NCI-H82 treated with DMSO at 0.1 percent for 48 hours (cell line): ENCODE measurements around the gene BUD31.
"Not testable (repeated sequence)": the region's sequence is repeated elsewhere in the genome, so short reads cannot be mapped to it uniquely, and the experiment has no call there.

Experiments used
- DNase-seq: peaks from one replicate; lab custom pipeline; 2025; ENCODE audit not compliant: unreplicated experiment; lab: John Stamatoyannopoulos, UW

BUD31 gene

GRCh38 chr7:99397297-99397983 lies 11.3 kb upstream of the BUD31 start:
- DNase-seq = no peak

- DNase-seq = no peak
Observed at GRCh38 chr7:99398891-99399445, 9.8 kb upstream of the BUD31 start.

DNA sequence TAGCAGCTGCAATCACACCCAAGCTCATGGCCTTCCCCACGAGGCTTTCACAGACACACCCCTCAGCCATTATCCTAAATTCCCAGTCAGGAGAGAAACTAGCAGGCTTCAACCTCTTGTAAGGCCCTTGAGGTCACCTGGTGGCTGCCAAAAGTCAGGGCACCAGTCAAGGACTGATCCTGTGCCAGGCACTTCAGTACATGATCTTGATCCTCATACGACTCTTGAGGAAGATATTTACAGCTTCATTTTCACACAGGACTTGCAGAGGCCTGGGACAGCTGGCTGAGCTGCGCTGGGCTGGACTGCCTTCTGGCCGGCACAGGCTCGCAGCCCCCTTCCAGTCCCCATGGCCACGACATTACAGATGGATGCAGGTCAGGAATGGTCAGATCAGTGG lies 9.2 kb upstream of the BUD31 start:
- DNase-seq = no peak

- no peak for DNase-seq
Observed at GRCh38 chr7:99402854-99403253, 5.9 kb upstream of the BUD31 start.

GRCh38 chr7:99403764-99404163 lies 5.0 kb upstream of the BUD31 start:
- no peak for DNase-seq

- no peak for DNase-seq
Observed at GRCh38 chr7:99404235-99404976, 4.4 kb upstream of the BUD31 start.

DNA sequence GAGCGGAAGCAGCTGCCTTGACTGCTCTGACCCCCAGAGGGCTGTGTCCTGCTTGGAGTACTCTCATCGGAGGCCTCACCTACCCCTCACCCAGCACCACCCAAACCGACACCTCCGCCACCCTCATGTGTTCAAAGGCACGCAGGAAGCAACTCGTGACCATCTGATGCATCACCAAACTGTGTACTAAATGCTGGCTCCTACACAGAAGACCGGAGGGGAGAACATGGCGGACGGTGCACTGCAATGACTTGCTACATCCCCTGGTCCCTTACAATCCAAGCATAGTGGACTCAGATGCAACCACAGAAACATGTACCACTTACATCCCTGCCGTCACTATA lies 3.8 kb upstream of the BUD31 start:
- no peak for DNase-seq

GRCh38 chr7:99406557-99406956 lies 2.2 kb upstream of the BUD31 start:
- no peak for DNase-seq

DNA sequence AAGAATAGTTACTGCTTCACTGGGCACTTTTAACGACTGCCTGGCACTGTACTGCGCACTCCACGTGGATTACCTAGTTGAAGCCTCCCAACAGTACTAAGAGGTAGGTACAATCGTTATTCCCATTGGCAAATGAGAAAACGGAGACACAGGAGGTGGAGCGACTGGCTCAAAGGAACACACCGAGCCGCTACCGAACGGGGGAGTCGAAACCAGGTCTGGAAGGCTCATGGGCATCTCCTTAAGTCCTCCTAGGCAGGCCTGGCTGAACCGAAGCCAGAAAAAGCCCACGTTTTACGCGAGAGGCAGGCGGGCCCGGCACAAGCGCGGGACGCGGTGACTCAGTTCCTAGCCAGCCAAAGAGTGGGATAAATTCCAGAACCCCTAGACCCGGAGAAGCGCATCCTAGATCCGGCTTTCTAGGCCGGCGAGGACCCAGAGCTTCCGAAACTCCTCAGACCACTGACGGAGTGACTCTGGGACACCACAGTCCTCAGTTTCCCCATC lies 844 bp upstream of the BUD31 start:
- DNase-seq = no peak

GRCh38 chr7:99409192-99409572 lies 413 bp downstream of the BUD31 start:
- no peak for DNase-seq

- DNase-seq = no peak
Observed at GRCh38 chr7:99409806-99410205, 1.0 kb downstream of the BUD31 start.

- no peak for DNase-seq
Observed at GRCh38 chr7:99410635-99411034, 1.9 kb downstream of the BUD31 start.

DNA sequence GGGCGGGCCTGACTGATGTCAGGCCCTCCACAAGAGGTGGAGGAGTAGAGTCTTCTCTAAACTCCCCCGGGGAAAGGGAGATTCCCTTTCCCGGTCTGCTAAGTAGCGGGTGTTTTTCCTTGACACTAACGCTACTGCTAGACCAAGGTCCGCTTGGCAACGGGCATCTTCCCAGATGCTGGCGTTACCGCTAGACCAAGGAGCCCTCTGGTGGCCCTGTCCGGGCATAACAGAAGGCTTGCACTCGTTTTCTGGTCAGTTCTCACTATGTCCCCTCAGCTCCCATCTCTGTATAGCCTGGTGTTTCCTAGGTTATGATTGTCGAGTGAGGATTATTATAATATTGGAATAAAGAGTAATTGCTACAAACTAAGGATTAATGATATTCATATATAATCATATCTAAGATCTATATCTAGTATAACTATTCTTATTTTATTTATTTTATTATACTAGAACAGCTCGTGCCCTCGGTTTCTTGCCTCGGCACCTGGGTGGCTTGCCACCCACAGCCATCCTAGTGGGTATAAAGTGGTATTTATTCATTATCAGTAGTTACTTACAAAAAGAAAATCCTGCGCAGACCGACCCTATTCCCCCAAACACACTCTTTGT lies 6.9 kb downstream of the BUD31 start:
- not testable (repeated sequence) for DNase-seq

DNA sequence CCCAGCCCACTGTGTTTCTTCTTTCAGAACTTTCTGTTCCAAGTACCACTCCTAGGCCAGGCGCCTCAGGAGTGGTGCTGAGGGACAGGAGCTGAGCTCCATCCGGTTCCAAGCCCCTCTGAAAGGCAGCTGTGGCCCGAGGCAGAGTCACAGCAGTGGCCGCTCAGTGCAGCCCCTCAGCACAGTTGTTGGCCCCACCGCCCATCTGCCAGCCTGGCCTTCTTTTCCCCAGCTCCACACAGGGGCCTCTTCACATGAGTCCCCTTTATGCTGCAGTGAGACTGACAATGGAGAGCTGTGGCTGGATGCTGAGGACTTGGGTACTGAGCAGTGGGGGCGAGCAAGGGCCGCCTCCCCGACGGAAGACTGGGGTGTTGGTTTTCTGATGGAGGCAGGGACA lies 9.5 kb downstream of the BUD31 start:
- DNase-seq = no peak

DNA sequence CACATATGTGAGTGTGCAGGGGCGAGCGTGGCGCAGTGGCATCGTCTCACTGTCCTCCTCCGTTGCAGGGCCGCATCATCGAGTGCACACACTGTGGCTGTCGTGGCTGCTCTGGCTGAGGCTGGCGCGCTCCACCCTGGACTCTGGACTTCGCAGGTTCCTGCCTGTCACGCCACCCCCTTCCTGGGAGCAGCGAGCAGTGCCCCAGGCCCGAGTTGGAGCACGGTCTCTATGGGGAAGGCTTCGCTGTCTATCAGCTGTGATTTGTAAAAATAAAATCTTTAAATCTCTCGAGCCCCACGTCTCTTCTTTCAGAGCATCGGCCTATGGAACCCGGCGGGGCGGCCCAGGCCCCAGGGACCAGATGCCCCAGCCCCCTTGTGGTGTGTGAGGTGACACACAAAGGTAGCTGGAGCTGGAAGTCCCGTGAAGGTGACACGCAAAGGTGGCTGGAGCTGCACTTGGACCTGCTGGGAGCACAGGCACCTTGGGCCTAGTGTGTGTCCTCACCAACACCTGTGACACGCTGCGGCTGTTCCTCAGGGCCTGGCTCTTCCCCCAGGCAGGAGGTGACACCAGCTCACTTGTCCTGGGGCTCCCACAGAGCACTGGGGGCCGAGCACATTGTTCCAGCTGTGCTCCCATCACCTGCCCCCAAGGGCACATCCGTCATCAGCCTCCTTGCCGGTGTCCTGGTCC lies 10.7 kb downstream of the BUD31 start:
- DNase-seq = no peak

GRCh38 chr7:99420213-99420612 lies 11.4 kb downstream of the BUD31 start:
- DNase-seq = no peak

DNA sequence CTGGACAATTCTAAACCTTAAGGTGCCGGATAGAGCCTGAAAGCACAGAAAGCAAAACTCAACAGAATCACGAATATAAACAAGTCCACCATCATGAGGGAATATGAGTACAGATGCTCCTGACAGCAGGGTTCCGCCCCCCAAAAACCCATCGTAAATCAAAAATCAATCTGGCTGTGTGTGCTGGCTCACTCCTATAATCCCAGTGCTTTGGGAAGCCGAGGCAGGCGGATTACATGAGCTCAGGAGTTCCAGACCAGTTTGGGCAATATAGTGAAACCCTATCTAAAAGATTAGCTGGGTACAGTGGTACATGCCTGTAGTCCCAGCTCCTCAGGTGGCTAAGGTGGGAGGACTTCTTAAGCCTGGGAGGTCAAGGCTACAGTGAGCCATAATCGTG lies 12.2 kb downstream of the BUD31 start:
- no peak for DNase-seq

- DNase-seq = no peak
Observed at GRCh38 chr7:99422186-99422585, 13.4 kb downstream of the BUD31 start.

- no peak for DNase-seq
Observed at GRCh38 chr7:99422625-99423024, 13.9 kb downstream of the BUD31 start.

- DNase-seq = no peak
Observed at GRCh38 chr7:99424932-99425730, 16.4 kb downstream of the BUD31 start.
